Central memory CD4-positive, alpha-beta T cell (primary cell): ENCODE measurements around the gene LRP2.
A peak's percentile ranks its signal among the peaks of the same experiment; 100 is the strongest.
"Not testable (repeated sequence)": the region's sequence is repeated elsewhere in the genome, so short reads cannot be mapped to it uniquely, and the experiment has no call there.

Experiments used
- DNase-seq: peaks from one replicate; pipeline ENCODE4 v3.0.0; 2022

LRP2 gene

DNA sequence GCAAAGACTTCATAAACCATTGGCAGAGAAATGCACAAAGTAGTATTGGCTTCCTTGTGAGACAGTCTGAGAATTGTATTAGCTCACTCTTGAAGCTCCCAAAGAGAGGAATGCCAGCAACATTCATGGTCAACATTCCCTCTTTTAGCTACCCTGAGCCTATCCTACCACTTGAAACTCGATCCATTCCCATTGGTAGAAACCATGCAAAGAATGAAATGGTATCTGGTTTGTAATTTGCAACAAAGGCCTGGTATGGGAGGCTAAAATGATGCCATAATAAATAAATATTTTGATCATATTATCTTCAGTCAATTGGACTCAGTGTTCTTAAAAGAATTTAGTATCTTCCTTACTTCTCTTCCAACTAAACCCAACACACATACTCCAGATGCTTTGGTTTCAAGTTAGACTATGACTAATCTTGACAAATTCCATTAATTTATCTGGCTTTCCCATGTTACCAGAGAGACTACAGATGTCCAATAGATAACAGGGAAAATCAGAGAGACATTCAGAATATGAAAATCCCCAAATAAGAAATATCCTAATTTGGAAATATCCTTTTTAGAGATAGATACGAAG, 190.1 kb downstream of the LRP2 start:
- no peak for DNase-seq

DNA sequence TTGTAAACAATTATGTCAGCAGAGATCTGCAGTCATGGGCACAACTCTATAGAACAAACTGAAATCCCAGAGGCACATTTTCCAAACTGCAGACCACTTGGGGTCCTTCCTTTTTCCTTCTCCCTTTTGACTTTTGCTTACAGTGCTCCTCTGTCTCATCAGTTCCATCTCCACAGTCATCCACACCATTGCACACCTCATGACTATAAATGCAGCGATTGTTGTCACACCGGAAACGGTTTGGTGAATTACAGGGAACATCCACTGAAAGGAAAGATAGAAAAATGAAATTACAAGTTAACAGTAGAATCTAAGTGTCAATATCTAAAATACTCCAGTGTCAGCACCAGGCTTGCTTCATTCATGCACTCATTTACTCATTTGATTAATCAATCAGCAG, 196.5 kb downstream of the LRP2 start:
- DNase-seq = no peak

DNA sequence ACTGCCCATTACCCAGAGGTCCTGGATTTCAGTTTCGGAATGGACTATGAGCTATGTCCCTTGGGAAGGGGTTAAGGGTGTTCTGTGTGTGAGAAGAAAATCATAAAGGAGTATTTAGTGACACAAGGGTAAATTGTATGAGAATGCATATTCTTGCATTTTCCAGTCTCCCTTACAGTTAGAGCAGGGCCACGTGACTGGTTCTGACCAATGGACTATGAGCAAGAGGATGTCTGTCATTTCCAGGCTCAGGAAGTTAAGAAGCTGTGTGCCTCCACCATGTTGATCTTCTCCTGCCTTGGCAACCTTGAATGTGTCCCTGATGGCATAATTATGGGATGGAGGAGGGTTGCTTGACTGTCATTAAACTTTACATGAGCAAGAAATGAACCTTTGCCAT, 198.0 kb downstream of the LRP2 start:
- no peak for DNase-seq

DNA sequence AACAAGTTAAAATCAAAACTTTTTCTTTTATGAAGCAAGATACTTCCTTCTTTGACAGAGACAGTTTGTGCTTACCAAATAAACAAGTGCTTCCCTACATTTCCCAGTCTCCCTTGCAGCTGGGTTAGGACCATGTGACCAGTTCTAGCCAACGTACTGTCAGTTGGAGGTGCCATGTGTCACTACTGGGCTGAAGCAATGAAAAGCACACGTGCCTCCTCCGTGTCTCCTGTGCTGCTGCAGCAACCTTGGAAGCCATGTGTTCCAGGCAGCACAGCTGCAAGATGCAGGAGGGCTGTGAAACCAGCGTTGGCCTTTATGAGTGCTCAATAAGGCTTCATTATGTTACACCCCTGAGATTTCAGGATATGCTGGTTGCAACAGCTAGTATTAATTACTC, 199.7 kb downstream of the LRP2 start:
- DNase-seq = no peak

DNA sequence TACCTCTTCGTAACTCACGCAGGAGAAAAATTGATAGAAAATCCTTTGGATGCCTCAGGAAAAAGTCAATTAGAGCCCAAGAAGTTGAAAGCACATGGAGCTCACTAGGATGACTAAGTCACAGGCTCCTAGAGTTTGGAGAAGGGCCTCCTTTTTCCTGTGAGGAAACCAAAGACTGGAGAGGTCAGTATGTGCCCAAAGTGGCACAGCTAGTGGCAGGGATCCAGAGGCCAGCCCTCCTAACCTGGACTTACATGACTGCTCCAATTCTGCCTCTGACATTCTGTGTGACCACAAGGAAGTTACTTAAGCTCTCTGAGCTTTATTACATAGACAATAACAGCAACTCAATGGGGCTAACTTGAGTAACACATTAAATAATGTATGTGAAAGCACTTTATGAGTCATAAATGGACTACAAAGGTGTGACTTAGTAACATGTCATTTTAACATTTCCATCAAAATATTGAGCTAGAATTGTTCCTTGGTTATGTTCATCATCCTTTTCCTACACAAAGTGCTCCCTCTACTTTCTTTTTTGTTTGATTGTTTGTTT, 201.3 kb downstream of the LRP2 start:
- DNase-seq = no peak

DNA sequence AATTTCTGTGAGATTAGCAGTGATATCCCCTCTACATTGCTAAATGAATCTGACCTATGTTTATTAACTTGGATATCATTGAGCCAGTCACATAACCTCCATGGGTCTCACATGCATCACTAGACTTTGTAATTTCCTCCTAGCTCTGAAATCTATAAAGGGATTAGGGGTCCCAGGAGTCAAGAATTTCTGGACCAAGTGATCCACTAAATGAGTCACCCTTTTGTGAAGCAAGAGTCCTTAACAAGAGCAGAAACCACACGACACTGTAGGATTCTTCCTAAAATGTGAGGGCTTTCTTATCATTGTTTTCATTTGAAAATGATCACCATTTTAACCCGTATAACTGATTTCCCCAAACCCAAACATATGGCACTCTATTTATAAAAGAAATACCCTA, 202.6 kb downstream of the LRP2 start:
- DNase-seq = no peak

DNA sequence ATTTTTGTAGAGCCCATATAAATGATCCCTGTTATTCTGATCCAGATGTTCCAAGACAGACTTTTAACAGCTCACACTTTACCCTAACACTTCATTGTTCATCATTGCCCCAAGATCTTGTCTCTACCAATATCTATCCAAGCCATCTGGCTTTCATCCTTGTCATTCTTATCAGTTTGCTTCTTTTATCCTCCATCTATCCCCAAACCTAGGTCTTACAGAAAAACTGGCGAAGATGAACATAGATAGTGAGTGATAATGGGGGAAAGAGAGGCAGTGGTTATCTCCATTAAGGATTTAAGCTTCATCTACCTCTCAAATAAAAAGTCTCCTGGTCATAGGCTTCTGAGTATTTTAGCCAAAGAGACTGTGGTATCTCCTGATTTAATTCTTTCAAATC, 203.5 kb downstream of the LRP2 start:
- DNase-seq = no peak

DNA sequence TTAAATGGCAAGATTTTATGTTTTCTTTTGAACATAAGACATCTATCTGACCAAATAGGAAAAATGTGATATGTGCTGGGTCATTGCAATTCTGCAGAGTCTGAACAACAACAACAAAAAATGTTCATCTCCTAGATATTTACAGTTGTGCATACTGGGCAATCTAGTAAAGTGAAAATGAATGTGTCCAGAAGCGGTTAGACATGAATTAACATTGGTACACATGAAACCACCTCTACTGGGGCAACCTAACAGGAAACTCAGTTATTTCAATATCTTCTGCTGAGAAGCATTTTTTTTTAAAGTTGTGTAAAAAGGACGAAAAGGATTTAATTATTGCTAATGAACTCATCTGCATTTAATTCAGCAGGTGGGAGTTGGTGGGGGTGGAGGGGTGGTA, 216.1 kb downstream of the LRP2 start:
- DNase-seq = no peak

DNA sequence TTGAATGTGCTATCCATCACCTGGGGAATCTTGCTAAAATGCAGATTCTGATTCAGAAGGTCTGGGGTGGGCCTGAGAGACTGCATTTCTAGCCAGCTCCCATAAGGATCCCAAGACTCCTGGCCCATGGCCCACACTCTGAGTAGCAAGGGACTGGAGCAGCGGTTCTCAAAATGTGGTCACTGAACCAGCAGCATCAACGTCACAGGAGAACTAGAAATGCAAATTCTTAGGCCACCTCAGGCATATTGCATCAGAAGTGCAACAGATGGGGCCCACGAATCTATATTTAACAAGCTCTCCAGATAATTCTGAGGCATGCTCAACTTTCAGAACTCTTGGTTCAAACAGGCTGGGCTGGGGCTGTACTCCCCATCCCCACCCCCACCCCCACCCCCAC, 218.3 kb downstream of the LRP2 start:
- DNase-seq = no peak

DNA sequence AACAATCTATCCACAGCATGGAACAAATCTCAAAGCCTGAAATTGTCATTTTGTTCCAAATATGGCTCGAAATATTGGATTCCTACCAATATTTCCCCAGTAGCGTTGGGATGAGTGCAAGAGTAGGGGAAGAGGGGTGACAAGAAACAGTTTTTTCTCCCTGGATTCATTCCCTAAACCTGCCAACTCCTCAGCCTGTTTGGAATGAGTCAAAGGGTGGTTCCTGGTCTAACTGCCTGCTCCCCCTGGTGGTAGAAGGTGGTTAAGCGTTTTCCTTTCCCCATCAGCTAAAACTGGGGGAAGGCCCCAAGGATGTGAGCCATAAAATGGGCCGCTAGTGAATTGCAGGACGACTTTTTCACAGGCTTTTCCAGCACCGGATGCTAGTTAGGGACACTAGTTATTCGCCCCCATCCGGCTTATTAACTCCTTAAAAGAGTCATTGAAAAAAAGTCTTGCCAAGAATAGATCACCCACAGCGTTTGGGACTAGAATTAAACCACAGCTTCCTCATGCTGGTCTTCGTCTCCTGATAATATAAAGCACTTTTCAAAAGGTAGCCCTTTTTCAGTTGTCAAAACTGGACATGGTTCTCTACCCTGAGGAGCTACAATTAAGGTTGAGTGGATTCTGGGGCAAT, 220.5 kb downstream of the LRP2 start:
- DNase-seq = peak; percentile 44

DNA sequence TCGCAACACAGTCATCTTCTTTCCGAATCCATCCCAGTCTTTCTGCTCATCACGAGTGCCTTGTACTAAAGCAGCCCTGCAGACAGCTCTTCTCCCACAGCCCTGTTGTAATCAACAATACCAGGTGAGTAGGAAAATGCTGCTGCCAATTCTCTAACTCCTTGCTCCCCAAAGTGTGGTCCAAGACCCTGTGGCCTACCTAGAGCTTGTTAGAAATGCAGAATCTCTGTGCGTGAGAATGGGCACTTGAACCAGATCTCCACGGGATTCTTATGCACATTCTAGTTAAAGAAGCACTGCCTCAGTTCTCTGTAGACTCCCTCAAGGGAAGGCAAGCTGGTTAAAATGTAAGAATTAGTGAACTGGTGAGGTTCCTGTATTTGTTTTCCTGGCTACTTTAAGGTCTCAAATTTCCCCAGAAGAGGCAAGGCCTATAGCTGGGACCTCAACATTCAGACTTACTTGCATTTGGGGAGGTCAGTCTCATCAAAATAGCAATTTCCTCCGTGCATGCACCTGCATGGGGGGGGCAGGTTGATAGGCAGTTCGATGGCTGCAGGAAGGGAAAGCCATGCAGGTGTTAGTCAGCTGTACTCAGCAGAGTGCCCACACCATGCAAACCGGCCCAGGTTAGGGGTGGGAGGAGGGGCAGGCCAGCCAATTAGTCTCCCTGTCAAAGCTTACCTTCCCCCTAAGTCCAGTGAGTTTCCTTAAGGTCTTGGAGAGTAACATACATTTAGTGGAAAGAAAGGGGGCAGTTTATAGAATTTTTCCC, 222.2 kb downstream of the LRP2 start:
- DNase-seq = no peak

DNA sequence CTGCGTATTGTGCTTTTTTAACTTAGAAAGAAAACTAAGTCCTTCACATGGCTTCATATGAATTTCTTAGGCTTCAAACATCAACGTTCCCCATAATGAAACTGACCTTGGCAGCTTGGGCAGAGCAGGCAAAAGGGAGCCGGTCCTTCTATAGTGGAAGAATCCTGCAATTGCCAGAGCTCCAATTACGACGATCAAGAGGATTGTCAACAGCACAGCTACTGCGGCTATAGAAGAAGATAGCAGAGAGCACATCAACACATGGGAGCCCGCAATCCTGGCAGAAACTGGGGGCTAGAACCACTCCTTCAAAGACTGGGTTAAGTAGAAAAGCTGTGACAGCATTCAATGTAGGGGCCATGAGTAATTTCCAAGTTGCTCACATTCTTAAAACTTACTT, 223.2 kb downstream of the LRP2 start:
- no peak for DNase-seq

DNA sequence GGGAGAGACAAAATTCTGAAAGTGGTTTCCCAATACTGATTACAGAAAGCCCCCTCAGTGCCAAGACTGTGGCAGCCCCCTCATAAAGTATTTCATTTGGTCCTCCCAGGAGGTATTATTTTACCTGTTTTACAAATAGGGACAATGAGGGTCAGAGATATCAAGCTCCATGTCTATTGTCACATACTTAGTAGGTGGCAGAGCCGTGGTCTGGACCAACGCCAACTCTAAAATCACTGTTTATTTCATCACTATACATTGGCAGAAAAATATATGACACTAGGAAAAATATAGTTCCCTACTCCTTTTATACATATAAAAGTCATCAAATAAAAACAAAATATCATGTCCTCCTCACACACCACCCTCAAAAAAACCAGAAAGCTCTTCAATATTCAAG, 224.4 kb downstream of the LRP2 start:
- DNase-seq = no peak

DNA sequence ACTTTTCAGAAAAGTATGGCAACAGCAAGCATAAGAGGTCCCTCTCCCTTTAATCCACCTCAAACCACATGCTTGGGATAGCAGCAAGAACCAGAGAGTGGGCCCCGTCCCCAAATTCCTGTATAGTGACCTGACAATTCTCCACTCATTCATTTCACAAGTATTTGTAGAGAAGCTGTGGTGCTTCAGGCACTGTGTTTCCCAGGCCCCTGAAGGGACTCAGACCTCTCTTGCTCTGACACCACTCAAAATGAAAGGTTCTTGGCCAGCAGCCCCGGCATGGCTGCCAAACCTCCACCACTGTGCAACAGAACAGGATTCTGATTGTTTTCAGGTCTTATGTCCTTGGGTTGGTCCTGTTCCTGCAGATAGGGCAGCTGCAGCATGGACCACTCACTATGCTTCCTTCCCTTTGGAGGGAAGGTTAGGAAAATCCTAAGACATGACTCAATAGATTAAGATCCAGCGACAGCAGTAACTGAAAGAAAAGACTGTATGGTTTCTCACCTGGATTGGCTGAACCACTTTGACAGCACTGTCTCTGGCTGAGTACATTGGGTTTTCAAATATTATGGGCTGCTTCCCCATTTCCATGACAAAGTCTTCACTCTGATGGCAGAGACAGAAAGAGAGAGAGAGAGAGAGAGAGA, 225.3 kb downstream of the LRP2 start:
- no peak for DNase-seq

DNA sequence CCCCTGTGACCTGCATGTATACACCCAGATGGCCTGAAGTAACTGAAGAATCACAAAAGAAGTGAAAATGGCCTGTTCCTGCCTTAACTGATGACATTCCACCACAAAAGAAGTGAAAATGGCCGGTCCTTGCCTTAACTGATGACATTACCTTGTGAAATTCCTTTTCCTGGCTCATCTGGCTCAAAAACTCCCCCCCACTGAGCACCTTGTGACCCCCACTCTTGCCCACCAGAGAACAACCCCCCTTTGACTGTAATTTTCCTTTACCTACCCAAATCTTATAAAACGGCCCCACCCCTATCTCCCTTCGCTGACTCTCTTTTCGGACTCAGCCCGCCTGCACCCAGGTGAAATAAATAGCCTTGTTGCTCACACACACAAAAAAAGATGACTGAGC, 225.9 kb downstream of the LRP2 start:
- not testable (repeated sequence) for DNase-seq

DNA sequence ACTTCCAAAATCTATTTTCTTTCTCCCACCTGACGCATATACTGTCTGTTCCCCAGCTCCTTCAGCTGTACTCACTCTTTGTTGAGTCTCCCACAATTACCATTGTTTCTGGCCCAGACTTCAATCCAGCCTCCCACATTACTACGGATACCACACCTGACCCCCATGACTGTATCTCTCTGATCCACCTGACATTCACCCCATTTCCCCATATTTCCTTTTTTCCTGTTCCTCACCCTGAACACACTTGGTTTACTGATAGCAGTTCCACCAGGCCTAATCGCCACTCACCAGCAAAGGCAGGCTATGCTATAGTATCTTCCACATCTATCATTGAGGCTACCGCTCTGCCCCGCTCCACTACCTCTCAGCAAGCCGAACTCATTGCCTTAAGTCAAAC, 228.1 kb downstream of the LRP2 start:
- not testable (repeated sequence) for DNase-seq

DNA sequence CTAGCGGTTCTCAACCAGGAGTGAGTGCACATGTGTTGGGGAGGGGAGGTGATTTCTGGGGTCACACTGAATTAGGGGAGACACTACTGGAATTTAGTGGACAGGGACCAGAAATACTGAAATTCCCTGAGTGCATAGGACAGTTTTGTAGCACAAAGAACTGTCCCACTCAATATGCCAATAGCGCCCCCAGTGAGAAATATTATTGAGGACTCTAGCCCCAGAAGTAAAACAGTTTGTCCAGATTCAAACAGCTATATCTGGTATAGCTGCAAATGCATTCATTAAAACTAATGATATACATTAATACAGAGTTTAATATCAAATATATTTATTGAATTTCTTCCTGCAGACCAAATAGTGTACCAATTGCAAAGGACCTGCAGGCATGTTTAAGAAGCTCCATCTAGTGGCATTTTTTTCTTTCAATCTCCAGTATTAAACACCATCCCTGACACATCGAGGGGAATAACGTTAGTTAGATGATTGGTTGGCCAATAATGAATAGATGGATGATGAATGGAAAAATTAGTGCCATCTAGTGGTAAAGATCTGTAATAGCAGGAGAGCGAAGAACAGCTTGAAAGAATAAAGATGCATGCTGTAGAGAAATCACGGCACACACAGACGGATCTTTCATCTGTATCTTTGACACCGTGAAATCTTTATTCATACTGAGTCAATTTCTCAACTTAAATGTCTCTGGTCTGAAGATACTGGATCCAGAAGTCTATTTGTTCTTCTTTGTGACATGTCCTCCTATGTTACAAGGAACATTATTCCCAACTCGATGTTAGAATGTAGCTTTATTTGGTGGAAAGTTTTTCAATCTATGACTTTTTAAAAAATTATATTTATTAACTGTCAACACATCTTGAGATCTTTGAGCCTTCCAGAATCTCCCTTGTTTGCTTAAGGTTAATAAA, 230.5 kb downstream of the LRP2 start:
- DNase-seq = peak; percentile 53

DNA sequence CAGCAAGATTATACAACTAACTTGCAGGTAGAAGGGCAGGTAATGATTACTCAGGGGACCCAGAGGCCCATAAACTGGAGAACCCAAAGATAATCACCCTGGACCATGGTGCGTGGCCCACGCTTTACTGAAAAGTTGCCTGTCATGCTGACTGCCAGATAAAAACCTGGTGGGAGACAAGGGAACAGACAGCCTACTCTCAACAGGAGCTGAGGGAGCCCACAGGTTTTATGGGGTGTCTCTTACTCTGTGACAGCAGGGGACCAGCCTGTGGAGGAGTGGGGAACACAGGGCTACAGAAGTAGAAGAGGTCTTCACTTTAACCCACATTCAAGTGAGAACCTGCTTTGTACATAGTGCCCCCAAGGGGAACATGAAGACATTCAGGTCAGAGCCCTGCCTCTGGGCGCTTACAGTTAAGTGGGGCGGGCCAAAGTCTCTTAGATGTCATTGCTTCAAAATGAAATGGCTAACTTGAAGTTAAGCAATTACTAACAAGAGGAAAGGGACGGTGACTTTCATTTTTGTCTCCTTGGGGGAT, 232.6 kb downstream of the LRP2 start:
- no peak for DNase-seq

DNA sequence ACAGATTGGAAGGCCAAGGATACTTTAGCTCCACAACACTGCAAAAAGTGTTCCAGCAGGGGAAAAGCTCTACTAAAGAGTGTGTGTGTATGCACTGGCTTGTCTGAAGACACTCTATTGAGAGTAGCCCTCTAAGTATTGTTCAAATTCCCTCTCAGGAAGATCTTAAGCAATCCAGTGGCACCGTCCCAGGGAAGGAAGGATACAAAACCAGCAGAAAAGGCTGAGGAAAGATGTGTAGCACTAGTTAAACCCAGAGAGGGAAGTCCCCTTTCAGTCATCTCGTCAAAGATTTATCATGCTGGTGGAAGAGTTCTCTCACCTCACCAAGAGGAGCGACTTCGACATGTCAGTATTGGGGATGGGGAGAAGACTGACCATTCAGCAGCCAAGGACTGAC, 242.5 kb downstream of the LRP2 start:
- no peak for DNase-seq

DNA sequence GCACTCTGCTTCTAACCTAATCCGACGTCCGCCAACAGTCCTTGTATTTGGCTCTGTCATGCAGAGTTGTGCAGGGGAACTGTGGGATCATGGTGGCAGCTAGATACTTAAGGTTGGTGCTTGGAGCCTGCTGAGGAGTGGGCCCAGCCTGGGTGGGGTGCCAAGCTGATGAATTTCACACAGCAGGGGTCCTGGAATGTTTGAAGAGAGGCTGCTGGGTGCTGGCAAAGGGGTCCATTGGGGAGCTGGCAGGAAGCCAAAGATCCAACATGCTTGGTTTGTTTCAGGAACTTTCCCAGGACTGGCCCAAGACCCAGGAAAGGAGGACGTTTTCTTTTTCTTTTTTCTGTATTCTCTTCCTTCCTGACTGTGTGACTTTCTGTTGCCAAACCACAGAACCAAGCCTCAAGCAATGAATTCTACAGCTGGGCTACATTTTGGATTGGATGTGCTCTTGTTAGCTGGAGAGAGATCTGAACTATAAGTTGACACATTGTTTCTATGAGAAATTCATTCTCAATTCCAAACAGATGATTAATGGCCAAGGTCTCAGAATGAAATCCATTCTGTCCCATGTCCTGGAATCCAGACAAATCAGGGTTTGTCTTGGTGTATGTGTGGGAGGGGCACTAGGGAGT, 243.1 kb downstream of the LRP2 start:
- DNase-seq = no peak

DNA sequence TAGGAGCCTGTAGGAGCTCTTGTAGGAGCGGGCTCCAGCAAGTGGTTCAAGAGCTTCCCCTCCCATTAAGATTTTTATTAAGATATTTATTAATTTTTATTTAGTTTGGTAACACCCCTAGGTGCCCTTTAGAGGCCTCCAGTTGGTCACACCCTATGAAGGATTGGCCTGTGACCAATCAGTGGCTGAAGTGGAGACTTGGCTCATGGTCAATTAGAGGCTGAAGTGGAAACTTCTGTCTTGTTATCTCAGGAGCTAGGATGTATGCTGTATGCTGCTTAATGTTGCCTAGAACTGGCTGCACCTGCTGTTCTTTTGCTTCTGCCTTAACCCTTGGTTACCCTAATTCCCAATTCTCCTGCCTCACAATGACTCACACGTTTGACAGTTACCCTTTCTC, 244.3 kb downstream of the LRP2 start:
- no peak for DNase-seq

DNA sequence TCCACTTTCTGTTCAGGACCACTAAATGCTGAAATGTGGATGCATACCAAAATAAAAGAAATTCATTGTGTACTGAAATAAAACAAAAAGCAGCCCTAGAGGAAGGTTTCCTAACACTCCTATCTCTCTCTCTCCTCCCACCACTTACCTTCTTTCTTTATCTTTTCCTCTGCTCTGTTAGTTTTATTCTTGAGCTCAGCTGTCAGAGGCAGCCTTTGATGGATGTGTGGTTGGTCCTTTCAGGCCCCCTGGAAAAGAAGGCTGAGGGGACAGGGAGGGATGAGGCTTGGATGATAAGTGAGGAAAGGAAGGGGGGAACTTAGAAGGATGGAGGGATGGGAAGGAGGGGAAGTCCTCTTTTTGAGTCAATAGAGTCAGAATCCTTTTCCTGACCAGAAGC, 245.3 kb downstream of the LRP2 start:
- DNase-seq = no peak
